BLaER1 treated with 17β-estradiol and CSF1 and Interleukin-3, amounts not matched to agents 10 nM and 100 nM (cell line): ENCODE results near the gene HSD17B4.
"Not testable (repeated sequence)": the region's sequence is repeated elsewhere in the genome, so short reads cannot be mapped to it uniquely, and the experiment has no call there.

ENCODE experiments used
- H3K27ac ChIP-seq, 11 experiments: shearing (Covaris generic); formaldehyde crosslinking; 2 replicates each; pipeline ENCODE4 v1.8.1; 2022
- H3K27me3 ChIP-seq, 11 experiments: shearing (Covaris generic); formaldehyde crosslinking; 2 replicates each; pipeline ENCODE4 v1.8.1; 2022
- H3K36me3 ChIP-seq, 11 experiments: shearing (Covaris generic); formaldehyde crosslinking; 2 replicates each; pipeline ENCODE4 v1.8.1; 2022
- H3K4me1 ChIP-seq, 10 experiments: shearing (Covaris generic); formaldehyde crosslinking; 2 replicates each; pipeline ENCODE4 v1.8.1; 2022
- H3K4me2 ChIP-seq, 11 experiments: shearing (Covaris generic); formaldehyde crosslinking; 2 replicates each; pipeline ENCODE4 v1.8.1; 2022
- H3K4me3 ChIP-seq, 10 experiments: shearing (Covaris generic); formaldehyde crosslinking; 2 replicates each; pipeline ENCODE4 v1.8.1; 2022
- H3K9ac ChIP-seq, 11 experiments: shearing (Covaris generic); formaldehyde crosslinking; 2 replicates each; pipeline ENCODE4 v1.8.1; 2022
- H3K9me3 ChIP-seq, 11 experiments: shearing (Covaris generic); formaldehyde crosslinking; replicated peaks in 1 of 11; 2 replicates each; pipeline ENCODE4 v1.8.1; 2022
- H4K20me1 ChIP-seq, 11 experiments: shearing (Covaris generic); formaldehyde crosslinking; 2 replicates each; pipeline ENCODE4 v1.8.1; 2022
- Cebpa-rat ChIP-seq, 11 experiments: shearing (Covaris generic); IDR thresholded peaks; 2 replicates each; pipeline ENCODE4 v1.8.1; 2022

HSD17B4 gene

GRCh38 chr5:119439140-119439631 lies 13.1 kb upstream of the HSD17B4 start:
- no peak overlapping the region for H3K9ac ChIP-seq
- H4K20me1 ChIP-seq: no peaks in the 10 kb centered on the region
- H3K4me1 ChIP-seq: peaks cover 0 to 51% (median 0%) of the 10 kb centered on the region in 10 experiments; a peak in 4 of 20 replicates
- no peaks in the 10 kb centered on the region for H3K27me3 ChIP-seq
- H3K4me2 ChIP-seq: peak overlapping the region in 2 of 11 experiments; percentile 56 to 85; a peak in 4 of 22 replicates
- H3K4me3 ChIP-seq: no peak overlapping the region
- TF ChIP-seq Cebpa-rat (IDR thresholded peaks at IDR 0.05): no peak
- peaks cover 12 to 33% (median 20%) of the 10 kb centered on the region in 11 experiments for H3K9me3 ChIP-seq
- H3K36me3 ChIP-seq: no peaks in the 10 kb centered on the region
- H3K27ac ChIP-seq: peak overlapping the region in 1 of 11 experiments; percentile 6; a peak in 2 of 22 replicates

GRCh38 chr5:119439632-119440031 lies 12.7 kb upstream of the HSD17B4 start:
- not testable (repeated sequence) for H3K36me3 ChIP-seq, H4K20me1 ChIP-seq, H3K27ac ChIP-seq, H3K4me3 ChIP-seq, H3K27me3 ChIP-seq, H3K9ac ChIP-seq
- Histone ChIP-seq H3K9me3 (peaks cover 11 to 30% (median 20%) of the 10 kb centered on the region in 11 experiments), H3K4me2 (peak overlapping the region in 2 of 11 experiments; percentile 56 to 85; a peak in 4 of 22 replicates), H3K4me1 (peaks cover 0 to 47% (median 0%) of the 10 kb centered on the region in 10 experiments; a peak in 4 of 20 replicates)

GRCh38 chr5:119444643-119445042 lies 7.7 kb upstream of the HSD17B4 start:
- not testable (repeated sequence) for H3K9ac ChIP-seq, H3K27me3 ChIP-seq, H4K20me1 ChIP-seq, H3K36me3 ChIP-seq, H3K4me3 ChIP-seq, H3K27ac ChIP-seq, H3K4me2 ChIP-seq, H3K4me1 ChIP-seq
- peaks cover 3 to 18% (median 4%) of the 10 kb centered on the region in 11 experiments; a peak in 21 of 22 replicates for H3K9me3 ChIP-seq

GRCh38 chr5:119445544-119445943 lies 6.8 kb upstream of the HSD17B4 start:
- Histone ChIP-seq H3K27ac (no peak overlapping the region), H3K9me3 (peaks cover 12 to 27% (median 13%) of the 10 kb centered on the region in 11 experiments), H3K4me1 (peaks cover 0 to 12% (median 0%) of the 10 kb centered on the region in 10 experiments; a peak in 4 of 20 replicates), H3K27me3 (no peaks in the 10 kb centered on the region), H4K20me1 (no peaks in the 10 kb centered on the region), H3K9ac (no peak overlapping the region), H3K4me3 (no peak overlapping the region), H3K4me2 (no peak overlapping the region), H3K36me3 (no peaks in the 10 kb centered on the region)
- TF ChIP-seq Cebpa-rat (IDR thresholded peaks at IDR 0.05): no peak

- H3K27me3 ChIP-seq: no peaks in the 10 kb centered on the region
- H3K4me2 ChIP-seq: peak overlapping the region in 2 of 11 experiments; percentile 56 to 66; a peak in 3 of 22 replicates
- H3K27ac ChIP-seq: peak overlapping the region in 2 of 11 experiments; percentile 32 to 55; a peak in 2 of 22 replicates
- H3K36me3 ChIP-seq: no peaks in the 10 kb centered on the region
- peaks cover 7 to 46% (median 16%) of the 10 kb centered on the region in 10 experiments for H3K4me1 ChIP-seq
- H3K9me3 ChIP-seq: peaks cover 17 to 41% (median 24%) of the 10 kb centered on the region in 11 experiments
- H4K20me1 ChIP-seq: peaks cover 0 to 18% (median 0%) of the 10 kb centered on the region in 11 experiments; a peak in 2 of 22 replicates
- no peak overlapping the region for H3K9ac ChIP-seq
- no peak overlapping the region for H3K4me3 ChIP-seq
- no peak for TF ChIP-seq Cebpa-rat (IDR thresholded peaks at IDR 0.05)
Observed at GRCh38 chr5:119449882-119450281, 2.4 kb upstream of the HSD17B4 start.

- Histone ChIP-seq H3K4me2 (peak overlapping the region in 2 of 11 experiments; percentile 56 to 66; a peak in 4 of 22 replicates), H3K4me1 (peaks cover 7 to 54% (median 16%) of the 10 kb centered on the region in 10 experiments), H3K9me3 (peaks cover 17 to 41% (median 24%) of the 10 kb centered on the region in 11 experiments), H4K20me1 (peaks cover 0 to 24% (median 0%) of the 10 kb centered on the region in 11 experiments; a peak in 2 of 22 replicates), H3K27ac (peak overlapping the region in 2 of 11 experiments; percentile 32 to 55; a peak in 2 of 22 replicates)
- not testable (repeated sequence) for H3K36me3 ChIP-seq, H3K27me3 ChIP-seq, H3K4me3 ChIP-seq, H3K9ac ChIP-seq
Observed at GRCh38 chr5:119450627-119451026, 1.7 kb upstream of the HSD17B4 start.

- Histone ChIP-seq H3K4me1 (peaks cover 7 to 63% (median 16%) of the 10 kb centered on the region in 10 experiments), H3K27ac (no peak overlapping the region), H3K4me2 (peak overlapping the region in 7 of 11 experiments; percentile 75 to 97 (median 90); a peak in 10 of 22 replicates), H4K20me1 (peaks cover 0 to 34% (median 0%) of the 10 kb centered on the region in 11 experiments; a peak in 2 of 22 replicates), H3K9me3 (peaks cover 17 to 41% (median 24%) of the 10 kb centered on the region in 11 experiments), H3K36me3 (peaks cover 0 to 9% (median 3%) of the 10 kb centered on the region in 11 experiments; a peak in 8 of 22 replicates), H3K4me3 (peak overlapping the region in 4 of 10 experiments; percentile 66 to 79 (median 68); a peak in 4 of 20 replicates), H3K27me3 (no peaks in the 10 kb centered on the region), H3K9ac (no peak overlapping the region)
- TF ChIP-seq Cebpa-rat (IDR thresholded peaks at IDR 0.05): no peak
Observed at GRCh38 chr5:119451561-119451960, 736 bp upstream of the HSD17B4 start.

GRCh38 chr5:119452060-119452372 lies 281 bp upstream of the HSD17B4 start:
- TF ChIP-seq Cebpa-rat (IDR thresholded peaks at IDR 0.05): no peak
- peaks cover 17 to 39% (median 24%) of the 10 kb centered on the region in 11 experiments for H3K9me3 ChIP-seq
- H3K9ac ChIP-seq: peak overlapping the region; percentile 75 to 92 (median 85); a peak in 19 of 22 replicates
- H4K20me1 ChIP-seq: peaks cover 0 to 38% (median 0%) of the 10 kb centered on the region in 11 experiments; a peak in 2 of 22 replicates
- H3K36me3 ChIP-seq: peaks cover 1 to 14% (median 8%) of the 10 kb centered on the region in 11 experiments; a peak in 14 of 22 replicates
- H3K4me1 ChIP-seq: peaks cover 7 to 67% (median 16%) of the 10 kb centered on the region in 10 experiments
- peak overlapping the region in 10 of 11 experiments; percentile 73 to 89 (median 84); a peak in 14 of 22 replicates for H3K27ac ChIP-seq
- peak overlapping the region; percentile 66 to 95 (median 76) for H3K4me3 ChIP-seq
- H3K27me3 ChIP-seq: no peaks in the 10 kb centered on the region
- peak overlapping the region; percentile 34 to 97 (median 87); a peak in 21 of 22 replicates for H3K4me2 ChIP-seq

GRCh38 chr5:119453040-119453373 lies 710 bp downstream of the HSD17B4 start:
- H3K9ac ChIP-seq: peak overlapping the region; percentile 75 to 92 (median 85)
- TF ChIP-seq Cebpa-rat (IDR thresholded peaks at IDR 0.05): no peak
- peak overlapping the region; percentile 73 to 89 (median 84) for H3K27ac ChIP-seq
- peaks cover 7 to 75% (median 16%) of the 10 kb centered on the region in 10 experiments for H3K4me1 ChIP-seq
- H3K27me3 ChIP-seq: no peaks in the 10 kb centered on the region
- peaks cover 0 to 48% (median 0%) of the 10 kb centered on the region in 11 experiments; a peak in 2 of 22 replicates for H4K20me1 ChIP-seq
- H3K36me3 ChIP-seq: peaks cover 3 to 24% (median 12%) of the 10 kb centered on the region in 11 experiments; a peak in 15 of 22 replicates
- H3K4me2 ChIP-seq: peak overlapping the region; percentile 74 to 97 (median 88)
- H3K9me3 ChIP-seq: peaks cover 17 to 30% (median 24%) of the 10 kb centered on the region in 11 experiments
- peak overlapping the region; percentile 66 to 95 (median 76) for H3K4me3 ChIP-seq
